ENCODE data around the gene NAV1. TPM values are rescaled to one million over a fixed set of nuclear protein-coding genes. Genes with fewer than 3 reads are reported as not detected.

Gene NAV1
- total and polyA plus RNA-seq, 9 of the 15 experiments (the other 6 are each of a cell fraction or from before 2014, with no cell fraction given): 0.91 to 16.8 (median 3.2) TPM

GRCh38 chr1:201493757-201494617, 44.9 kb upstream of the NAV1 start (continued):
- no peak for TF ChIP-seq SMAD1 (IDR thresholded peaks at IDR 0.05; ENCODE audit: low read depth, low read length, partially characterized antibody)
- TF ChIP-seq RCOR1 (IDR thresholded peaks at IDR 0.05; ENCODE audit: borderline replicate concordance in 1 of 2, low read depth in 2 of 2, low read length in 2 of 2): no peak

GRCh38 chr1:201495551-201496295, 43.2 kb upstream of the NAV1 start:
- TF ChIP-seq MAX (CRISPR knock-in tag; IDR thresholded peaks at IDR 0.05): 0 out of 2 replicates have a peak, but pooled peaks have one; percentile 10
- no peak for TF ChIP-seq TAF9B (IDR thresholded peaks at IDR 0.05; ENCODE audit: partially characterized antibody)
- peak; percentile 12; the same call in 1 of the 2 replicates for TF ChIP-seq RFX1 (IDR thresholded peaks at IDR 0.05)
- POLR2A ChIA-PET: interaction anchor here (0.6 to 2.8 kb wide), 11 partner anchors 9 to 419 kb away, joined by 3 to 12 read pairs (median 3); partner anchors contain the start of gene CSRP1
- H3K9me3 ChIP-seq (replicated peaks; ENCODE audit: control insufficient read depth, insufficient read depth, low read depth, low read length): no peaks in the 10 kb centered on the region
- no peak overlapping the region for H2AFZ ChIP-seq (ENCODE audit: low read depth, low read length)
- CTCF ChIA-PET (ENCODE audit: low intra/inter-chr PET ratio): no interaction called here
- no peaks in the 10 kb centered on the region for H3K79me2 ChIP-seq (ENCODE audit: control insufficient read depth, insufficient read depth, low read length)
- no TSS peak for BruUV-seq (replicated peaks)
- no peaks in the 10 kb centered on the region for H3K36me3 ChIP-seq (ENCODE audit: control insufficient read depth, insufficient read depth, low read length)
- no peaks in the 10 kb centered on the region; a peak in 1 of 5 replicates for H3K4me1 ChIP-seq (replicated peaks in 1 of 2; ENCODE audit: control insufficient read depth in 2 of 2, insufficient read depth in 2 of 2, low read length in 2 of 2)
- ATAC-seq: no peak
- WGBS (ENCODE audit: insufficient coverage, low coverage, missing lambda C conversion rate): 37% methylated on average over 11 of the region's 11 CpGs
- in situ Hi-C loops (cut with MboI): no loop called here
- intact Hi-C loops (cut with micrococcal nuclease): no loop called here
- no peak overlapping the region for H3K9ac ChIP-seq (ENCODE audit: insufficient read depth in 1 of 2, low read depth in 2 of 2, low read length in 2 of 2)
- FAIRE-seq: no peak
- H3K9me1 ChIP-seq (ENCODE audit: control insufficient read depth, insufficient read depth, low read length): no peaks in the 10 kb centered on the region
- DNase-seq (ENCODE audit: extremely low read depth in 1 of 4, low spot score in 3 of 4): no peak
- no peak overlapping the region for H3K4me2 ChIP-seq (ENCODE audit: insufficient read depth, low read length)
- no peaks in the 10 kb centered on the region for H4K20me1 ChIP-seq (replicated peaks; ENCODE audit: control insufficient read depth, insufficient read depth, low read length)
- peaks cover 0 to 15% of the 10 kb centered on the region in 2 experiments; a peak in 1 of 5 replicates for H3K27me3 ChIP-seq (ENCODE audit: control insufficient read depth in 2 of 2, insufficient read depth in 2 of 2, low read length in 2 of 2)
- no peak overlapping the region for H3K4me3 ChIP-seq
- H3K27ac ChIP-seq (ENCODE audit: extremely low read depth, low read depth, low read length): no peak overlapping the region

All from K562 (cell line).